PFSK-1 (cell line): ENCODE data around the gene SIDT2.

Experiments used
- FOXP2 ChIP-seq: optimal IDR thresholded peaks from 2 replicates; pipeline ENCODE3; 2011; ENCODE audit warnings: borderline replicate concordance, control low read depth, inconsistent platforms; ENCODE audit not compliant: insufficient read depth; ENCODE audit errors: extremely low read length, extremely low read depth
- POLR2AphosphoS5 ChIP-seq: IDR thresholded peaks from 2 replicates; pipeline ENCODE4 v1.6.1; 2012; ENCODE audit warnings: low read depth, mild to moderate bottlenecking, control low read depth, low read length, moderate library complexity
- REST ChIP-seq, 2 experiments: IDR thresholded peaks; 2 replicates each; pipeline versions ENCODE4 v1.6.1 to v1.8.0; 2011 to 2012; ENCODE audit warnings: low read depth in 2 of 2, low read length in 2 of 2, control low read depth in 1 of 2, inconsistent platforms in 1 of 2, mild to moderate bottlenecking in 1 of 2, moderate library complexity in 1 of 2; ENCODE audit not compliant: insufficient read depth in 1 of 2
- SIN3A ChIP-seq: IDR thresholded peaks from 2 replicates; pipeline ENCODE4 v1.6.1; 2012; ENCODE audit warnings: mild to moderate bottlenecking, low read length, moderate library complexity, borderline replicate concordance; ENCODE audit not compliant: insufficient read depth
- TAF1 ChIP-seq: IDR thresholded peaks from 2 replicates; pipeline ENCODE4 v1.6.1; 2012; ENCODE audit warnings: low read length, control low read depth, borderline replicate concordance; ENCODE audit not compliant: insufficient read depth

SIDT2 gene

GRCh38 chr11:117204283-117205080 lies 25.9 kb downstream of the SIDT2 start:
- no peak for TF ChIP-seq REST (IDR thresholded peaks at IDR 0.05; ENCODE audit: insufficient read depth in 1 of 2, low read depth in 2 of 2, low read length in 2 of 2)
- TF ChIP-seq TAF1: no peak
- TF ChIP-seq FOXP2: no peak
- TF ChIP-seq SIN3A: no peak
- no peak for TF ChIP-seq POLR2AphosphoS5

- TF ChIP-seq POLR2AphosphoS5 (no peak), FOXP2 (no peak), SIN3A (no peak), REST (IDR thresholded peaks at IDR 0.05; ENCODE audit: insufficient read depth in 1 of 2, low read depth in 2 of 2, low read length in 2 of 2) (no peak), TAF1 (no peak)
Measured at GRCh38 chr11:117205211-117205818, 26.8 kb downstream of the SIDT2 start.

GRCh38 chr11:117210620-117211019 lies 32.1 kb downstream of the SIDT2 start:
- TF ChIP-seq POLR2AphosphoS5: no peak
- no peak for TF ChIP-seq REST (IDR thresholded peaks at IDR 0.05; ENCODE audit: insufficient read depth in 1 of 2, low read depth in 2 of 2, low read length in 2 of 2)
- TF ChIP-seq TAF1: no peak
- TF ChIP-seq FOXP2: no peak
- no peak for TF ChIP-seq SIN3A

GRCh38 chr11:117212697-117213355 lies 34.3 kb downstream of the SIDT2 start:
- TF ChIP-seq TAF1 (no peak), FOXP2 (no peak), SIN3A (no peak), REST (IDR thresholded peaks at IDR 0.05; ENCODE audit: insufficient read depth in 1 of 2, low read depth in 2 of 2, low read length in 2 of 2) (no peak), POLR2AphosphoS5 (no peak)
